Naive thymus-derived CD4-positive, alpha-beta T cell (primary cell): Measurements from ENCODE around the gene CCDC33. TPM values are rescaled to one million over a fixed set of nuclear protein-coding genes. Genes with fewer than 3 reads are reported as not detected.

Experiments
- ATAC-seq: fragments of 150-1000 bp; cut with Tn5 transposase; 2 replicates; pipeline ENCODE4 v1.10.0; 2021; ENCODE audit warnings: mild to moderate bottlenecking, moderate library complexity
- CTCF ChIA-PET: fragments of 350-600 bp; sonication (Branson Sonifier 250); formaldehyde crosslinking; loops from one replicate; lab custom pipeline; 2021; ENCODE audit warnings: antibody characterized with exemption; lab: Charles Lee
- POLR2A ChIA-PET: fragments of 350-600 bp; sonication (Branson Sonifier 250); formaldehyde crosslinking; loops from one replicate; lab custom pipeline; 2021; ENCODE audit warnings: antibody characterized with exemption, inconsistent platforms; lab: Charles Lee
- DNase-seq, 9 donors: peaks; one replicate each; pipeline versions ENCODE4 v3.0.0 to v3.0.0-alpha.2; 2020 to 2022; ENCODE audit warnings: mixed read lengths in 1 of 9
- H3K27ac ChIP-seq: one replicate; pipeline ENCODE4 v1.7.0; 2013; ENCODE audit warnings: mild to moderate bottlenecking, low read depth, low read length, moderate library complexity
- H3K27me3 ChIP-seq, 2 donors: one replicate each; pipeline ENCODE4 v1.7.0; 2013; ENCODE audit warnings: low read length in 2 of 2, mild to moderate bottlenecking in 2 of 2, moderate library complexity in 2 of 2; ENCODE audit not compliant: control insufficient read depth in 2 of 2, insufficient read depth in 2 of 2
- H3K36me3 ChIP-seq, 3 experiments: 1 replicate in 2 of 3; 2 replicates in 1 of 3; pipeline ENCODE4 v1.7.0; 2013; ENCODE audit warnings: low read length in 3 of 3, mild to moderate bottlenecking in 3 of 3, moderate library complexity in 1 of 3; ENCODE audit not compliant: insufficient read depth in 3 of 3, control insufficient read depth in 2 of 3
- H3K4me1 ChIP-seq, 2 donors: one replicate each; pipeline ENCODE4 v1.7.0; 2013; ENCODE audit warnings: low read length in 2 of 2, mild to moderate bottlenecking in 2 of 2, moderate library complexity in 1 of 2; ENCODE audit not compliant: control insufficient read depth in 2 of 2, insufficient read depth in 2 of 2
- H3K4me3 ChIP-seq: 2 replicates; pipeline ENCODE4 v1.7.0; 2013; ENCODE audit warnings: mild to moderate bottlenecking, low read length
- H3K9me3 ChIP-seq, 3 experiments: 1 replicate in 2 of 3; 2 replicates in 1 of 3; pipeline ENCODE4 v1.7.0; 2013; ENCODE audit warnings: low read length in 3 of 3; ENCODE audit not compliant: control insufficient read depth in 2 of 3
- H3K27ac Mint-ChIP-seq, 9 donors: one replicate each; pipeline ENCODE4 v1.8.0; 2020 to 2022; ENCODE audit warnings: mixed read lengths in 9 of 9, mild to moderate bottlenecking in 8 of 9, moderate library complexity in 5 of 9, inconsistent platforms in 2 of 9
- H3K27me3 Mint-ChIP-seq, 5 donors: one replicate each; pipeline ENCODE4 v1.8.0; 2021 to 2022; ENCODE audit warnings: mixed read lengths in 5 of 5, mild to moderate bottlenecking in 1 of 5
- H3K36me3 Mint-ChIP-seq, 5 donors: one replicate each; pipeline ENCODE4 v1.8.0; 2020 to 2022; ENCODE audit warnings: mixed read lengths in 5 of 5, mild to moderate bottlenecking in 3 of 5, inconsistent platforms in 1 of 5
- H3K4me1 Mint-ChIP-seq, 7 donors: one replicate each; pipeline ENCODE4 v1.8.0; 2020 to 2022; ENCODE audit warnings: mixed read lengths in 7 of 7, mild to moderate bottlenecking in 3 of 7, inconsistent platforms in 1 of 7
- H3K4me3 Mint-ChIP-seq, 10 donors: one replicate each; pipeline ENCODE4 v1.8.0; 2020 to 2022; ENCODE audit warnings: mild to moderate bottlenecking in 10 of 10, mixed read lengths in 10 of 10, moderate library complexity in 6 of 10, inconsistent platforms in 2 of 10
- H3K9me3 Mint-ChIP-seq, 11 donors: one replicate each; pipeline ENCODE4 v1.8.0; 2020 to 2022; ENCODE audit warnings: mixed read lengths in 11 of 11, mild to moderate bottlenecking in 4 of 11, inconsistent platforms in 1 of 11, moderate library complexity in 1 of 11
- intact Hi-C, 2 donors: fragments of 100-400 bp; cut with micrococcal nuclease; formaldehyde crosslinking; loops; one replicate each; pipeline ENCODE4 v1.15.1; 2023
- polyA plus RNA-seq, 2 donors: library from polyadenylated mRNA; unstranded; fragments of 300-500 nt; fragmentation: Illumina TruSeq; gene quantifications; one replicate each; pipeline ENCODE4 v1.2.3, GENCODE V29; 2021
- total RNA-seq, 6 experiments: library from RNA in 5 of 6; stranded (reverse) in 5 of 6; gene quantifications; 1 replicate in 5 of 6; 2 replicates in 1 of 6; pipeline ENCODE4 v1.2.3 and lab custom pipeline; 2021 to 2026

The CCDC33 gene
- total and polyA plus RNA-seq, 7 experiments from 2014 or later = not detected

GRCh38 chr15:74275957-74276356 is 39.8 kb downstream of the CCDC33 start:
- Mint-ChIP-seq H3K27ac (no peak overlapping the region), H3K4me1 (no peaks in the 10 kb centered on the region), H3K9me3 (no peaks in the 10 kb centered on the region), H3K36me3 (no peaks in the 10 kb centered on the region), H3K27me3 (peaks cover 6 to 44% (median 23%) of the 10 kb centered on the region in 5 donors), H3K4me3 (no peak overlapping the region)
- intact Hi-C loops = no loop called here
- ChIA-PET CTCF (no interaction called here), POLR2A (no interaction called here)
- DNase-seq (no peak), ATAC-seq (no peak)
- Histone ChIP-seq H3K27ac (no peak overlapping the region), H3K36me3 (no peaks in the 10 kb centered on the region), H3K27me3 (no peaks in the 10 kb centered on the region), H3K9me3 (no peaks in the 10 kb centered on the region), H3K4me1 (no peaks in the 10 kb centered on the region), H3K4me3 (no peak overlapping the region)

DNA sequence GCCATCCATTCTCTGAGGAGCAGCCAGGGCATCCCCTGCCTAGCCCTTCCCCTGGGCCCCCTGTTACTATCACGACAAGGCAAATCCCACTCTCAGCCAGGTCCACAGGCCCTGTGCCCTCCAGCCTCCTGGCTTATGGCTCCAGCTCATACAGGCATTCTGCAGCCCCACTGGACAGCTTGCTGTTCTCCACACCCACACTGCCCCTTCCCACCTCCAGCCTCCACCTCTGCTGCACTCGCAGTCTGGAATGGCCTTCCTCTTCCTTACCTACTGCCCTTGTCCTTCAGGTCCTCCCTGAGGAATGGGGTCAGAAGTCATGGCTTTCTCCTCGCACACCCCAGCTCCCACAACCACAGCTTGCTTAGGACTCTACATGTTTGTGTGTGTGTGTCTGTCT is 40.4 kb downstream of the CCDC33 start:
- DNase-seq (no peak), ATAC-seq (no peak)
- H3K27me3 ChIP-seq = peaks cover 0 to 1% of the 10 kb centered on the region in 2 donors
- intact Hi-C loops = no loop called here
- no peak overlapping the region for H3K27ac ChIP-seq
- no peaks in the 10 kb centered on the region for H3K36me3 Mint-ChIP-seq
- H3K4me1 Mint-ChIP-seq = no peaks in the 10 kb centered on the region
- H3K4me1 ChIP-seq = no peaks in the 10 kb centered on the region
- ChIA-PET POLR2A (no interaction called here), CTCF (no interaction called here)
- H3K27ac Mint-ChIP-seq = no peak overlapping the region
- no peak overlapping the region for H3K4me3 Mint-ChIP-seq
- H3K9me3 Mint-ChIP-seq = no peaks in the 10 kb centered on the region
- H3K9me3 ChIP-seq = no peaks in the 10 kb centered on the region
- H3K4me3 ChIP-seq = no peak overlapping the region
- H3K27me3 Mint-ChIP-seq = peaks cover 8 to 40% (median 23%) of the 10 kb centered on the region in 5 donors
- no peaks in the 10 kb centered on the region for H3K36me3 ChIP-seq

GRCh38 chr15:74277242-74277810 is 41.2 kb downstream of the CCDC33 start:
- H3K4me1 Mint-ChIP-seq = no peaks in the 10 kb centered on the region
- Histone ChIP-seq H3K9me3 (no peaks in the 10 kb centered on the region), H3K27ac (no peak overlapping the region), H3K27me3 (peaks cover 0 to 4% of the 10 kb centered on the region in 2 donors), H3K4me1 (no peaks in the 10 kb centered on the region), H3K36me3 (no peaks in the 10 kb centered on the region), H3K4me3 (no peak overlapping the region)
- intact Hi-C loops = no loop called here
- no peaks in the 10 kb centered on the region for H3K9me3 Mint-ChIP-seq
- DNase-seq (no peak), ATAC-seq (no peak)
- H3K36me3 Mint-ChIP-seq = no peaks in the 10 kb centered on the region
- CTCF ChIA-PET = no interaction called here
- H3K27me3 Mint-ChIP-seq = peaks cover 11 to 37% (median 21%) of the 10 kb centered on the region in 5 donors
- POLR2A ChIA-PET = no interaction called here
- no peak overlapping the region for H3K27ac Mint-ChIP-seq
- no peak overlapping the region for H3K4me3 Mint-ChIP-seq

GRCh38 chr15:74278207-74278606 is 42.1 kb downstream of the CCDC33 start:
- no peaks in the 10 kb centered on the region for H3K9me3 ChIP-seq
- POLR2A ChIA-PET = no interaction called here
- Mint-ChIP-seq H3K36me3 (no peaks in the 10 kb centered on the region), H3K4me1 (no peaks in the 10 kb centered on the region), H3K27ac (no peak overlapping the region), H3K9me3 (no peaks in the 10 kb centered on the region), H3K4me3 (no peak overlapping the region), H3K27me3 (peaks cover 11 to 34% (median 20%) of the 10 kb centered on the region in 5 donors)
- H3K36me3 ChIP-seq = no peaks in the 10 kb centered on the region
- no peak overlapping the region for H3K27ac ChIP-seq
- CTCF ChIA-PET = no interaction called here
- no peak for ATAC-seq
- peaks cover 0 to 4% of the 10 kb centered on the region in 2 donors for H3K27me3 ChIP-seq
- H3K4me1 ChIP-seq = no peaks in the 10 kb centered on the region
- intact Hi-C loops = no loop called here
- no peak for DNase-seq
- no peak overlapping the region for H3K4me3 ChIP-seq

- peaks cover 14 to 34% (median 17%) of the 10 kb centered on the region in 5 donors for H3K27me3 Mint-ChIP-seq
- CTCF ChIA-PET = interaction anchor here (1.0 kb wide), 1 partner anchor 10 kb away, joined by 3 read pairs; no protein-coding TSS in a partner anchor
- POLR2A ChIA-PET = no interaction called here
- H3K36me3 ChIP-seq = no peaks in the 10 kb centered on the region
- H3K36me3 Mint-ChIP-seq = peaks cover 0 to 4% (median 0%) of the 10 kb centered on the region in 5 donors
- H3K4me3 ChIP-seq = no peak overlapping the region
- H3K4me1 ChIP-seq = no peaks in the 10 kb centered on the region
- DNase-seq = no peak
- H3K9me3 Mint-ChIP-seq = peaks cover 0 to 1% (median 0%) of the 10 kb centered on the region in 11 donors
- no peak overlapping the region for H3K27ac ChIP-seq
- no peak overlapping the region for H3K4me3 Mint-ChIP-seq
- no peak overlapping the region for H3K27ac Mint-ChIP-seq
- intact Hi-C loops = no loop called here
- H3K4me1 Mint-ChIP-seq = no peaks in the 10 kb centered on the region
- ATAC-seq = no peak
- H3K27me3 ChIP-seq = peaks cover 0 to 4% of the 10 kb centered on the region in 2 donors
- no peaks in the 10 kb centered on the region for H3K9me3 ChIP-seq
Observed at GRCh38 chr15:74281147-74282133, 45.3 kb downstream of the CCDC33 start.

- Mint-ChIP-seq H3K9me3 (peaks cover 0 to 1% (median 0%) of the 10 kb centered on the region in 11 donors), H3K27ac (no peak overlapping the region), H3K27me3 (peaks cover 13 to 43% (median 17%) of the 10 kb centered on the region in 5 donors), H3K4me3 (no peak overlapping the region), H3K36me3 (peaks cover 0 to 4% (median 0%) of the 10 kb centered on the region in 5 donors), H3K4me1 (peaks cover 0 to 6% (median 0%) of the 10 kb centered on the region in 7 donors)
- ATAC-seq (no peak), DNase-seq (no peak)
- Histone ChIP-seq H3K36me3 (no peaks in the 10 kb centered on the region), H3K9me3 (no peaks in the 10 kb centered on the region), H3K27ac (no peak overlapping the region), H3K27me3 (peaks cover 0 to 4% of the 10 kb centered on the region in 2 donors), H3K4me3 (no peak overlapping the region), H3K4me1 (no peaks in the 10 kb centered on the region)
- ChIA-PET POLR2A (no interaction called here), CTCF (no interaction called here)
- intact Hi-C loops = no loop called here
Observed at GRCh38 chr15:74283368-74283767, 47.2 kb downstream of the CCDC33 start.
